ENCODE data around the gene VASH2. TPM values are rescaled to one million over a fixed set of nuclear protein-coding genes. Genes with fewer than 3 reads are reported as not detected.
A peak's percentile ranks its signal among the peaks of the same experiment; 100 is the strongest.

The VASH2 gene
- total RNA-seq, 1 experiment from 2014 or later = 303 TPM

DNA sequence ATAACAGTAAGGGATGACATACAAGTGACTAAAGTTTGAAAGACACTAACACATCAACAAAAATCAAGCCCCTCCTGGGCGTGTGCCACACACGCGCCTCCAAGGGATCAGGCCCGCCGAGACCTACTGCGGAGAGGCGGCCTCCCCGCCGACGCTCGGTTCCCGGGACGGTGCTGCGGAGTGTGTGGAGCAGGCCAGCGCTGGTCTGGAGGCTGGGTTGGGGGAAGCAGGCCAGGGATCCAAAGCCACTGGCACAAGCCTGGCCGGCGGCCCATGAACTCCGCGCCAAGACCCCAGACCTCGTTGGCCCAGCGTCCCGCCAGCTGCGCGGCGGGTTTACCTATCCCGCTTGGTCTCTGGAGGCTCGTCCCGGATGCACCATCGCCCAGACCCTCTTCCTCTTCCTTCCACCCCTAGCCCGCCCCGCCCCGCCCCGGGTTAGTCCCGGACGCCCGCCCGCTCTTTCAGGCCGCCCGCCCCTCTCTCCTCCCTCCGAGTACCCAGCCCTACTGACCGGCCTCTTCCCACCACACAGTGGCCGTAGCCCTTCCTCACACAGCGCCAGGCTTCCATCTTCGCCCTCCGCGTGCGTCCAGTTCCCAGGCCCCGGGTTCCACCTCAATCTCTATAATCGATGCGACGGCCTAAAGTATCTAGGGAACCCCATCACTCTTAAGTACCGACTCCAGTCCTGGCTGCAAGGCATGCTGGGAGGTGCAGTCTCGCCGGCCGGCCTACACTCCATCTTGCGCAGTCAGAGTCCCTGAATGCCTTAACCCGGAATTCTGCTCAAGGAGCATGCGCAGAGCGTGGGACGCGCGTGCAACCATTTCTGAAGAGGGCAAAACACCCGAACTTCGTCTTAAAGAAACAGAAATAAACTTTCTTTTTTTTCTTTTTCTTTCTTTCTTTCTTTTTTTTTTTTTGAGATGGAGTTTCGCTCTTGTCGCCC lies 65.0 kb downstream of the VASH2 start, which contains the start of gene ANGEL2 (continued):
- TF ChIP-seq ZNF121 (CRISPR knock-in tag; IDR thresholded peaks at IDR 0.05) (no peak), ARID4B (CRISPR knock-in tag; IDR thresholded peaks at IDR 0.05; ENCODE audit: borderline replicate concordance) (0 out of 2 replicates have a peak, but pooled peaks have one; percentile 41), CREB1 (CRISPR knock-in tag; IDR thresholded peaks at IDR 0.05) (0 out of 2 replicates have a peak, but pooled peaks have one; percentile 47), NR2C2 (CRISPR knock-in tag; IDR thresholded peaks at IDR 0.05) (peak; percentile 26; the same call in 1 of the 2 replicates), ZNF138 (CRISPR knock-in tag; conservative IDR thresholded peaks at IDR 0.05) (no peak), CREM (CRISPR knock-in tag; IDR thresholded peaks at IDR 0.05) (no peak), NFATC4 (CRISPR knock-in tag; IDR thresholded peaks at IDR 0.05) (no peak), PRRX2 (CRISPR knock-in tag; IDR thresholded peaks at IDR 0.05) (no peak), FOXP1 (CRISPR knock-in tag; IDR thresholded peaks at IDR 0.05; ENCODE audit: borderline replicate concordance) (peak; percentile 63; the same call in 1 of the 2 replicates), STAT6 (CRISPR knock-in tag; conservative IDR thresholded peaks at IDR 0.05; ENCODE audit: low read depth) (no peak), TP53 (CRISPR knock-in tag; IDR thresholded peaks at IDR 0.05) (no peak; the same call in 1 of the 2 replicates), MYBL2 (CRISPR knock-in tag; IDR thresholded peaks at IDR 0.05) (peak; percentile 65; the same call in 1 of the 2 replicates), ZNF416 (CRISPR knock-in tag; IDR thresholded peaks at IDR 0.05) (no peak), EMX1 (CRISPR knock-in tag; IDR thresholded peaks at IDR 0.05) (no peak), ZNF396 (CRISPR knock-in tag; IDR thresholded peaks at IDR 0.05; ENCODE audit: borderline replicate concordance) (no peak), ZNF232 (CRISPR knock-in tag; IDR thresholded peaks at IDR 0.05) (peak; percentile 32; the same call in 1 of the 2 replicates), FOXK1 (CRISPR knock-in tag; IDR thresholded peaks at IDR 0.05) (peak; percentile 54; the same call in 1 of the 2 replicates), NR1H2 (CRISPR knock-in tag; IDR thresholded peaks at IDR 0.05) (no peak), ZMAT4 (CRISPR knock-in tag; IDR thresholded peaks at IDR 0.05) (no peak), NFE2L1 (CRISPR knock-in tag; IDR thresholded peaks at IDR 0.05) (no peak)
- TF ChIP-seq, protein P1, sequence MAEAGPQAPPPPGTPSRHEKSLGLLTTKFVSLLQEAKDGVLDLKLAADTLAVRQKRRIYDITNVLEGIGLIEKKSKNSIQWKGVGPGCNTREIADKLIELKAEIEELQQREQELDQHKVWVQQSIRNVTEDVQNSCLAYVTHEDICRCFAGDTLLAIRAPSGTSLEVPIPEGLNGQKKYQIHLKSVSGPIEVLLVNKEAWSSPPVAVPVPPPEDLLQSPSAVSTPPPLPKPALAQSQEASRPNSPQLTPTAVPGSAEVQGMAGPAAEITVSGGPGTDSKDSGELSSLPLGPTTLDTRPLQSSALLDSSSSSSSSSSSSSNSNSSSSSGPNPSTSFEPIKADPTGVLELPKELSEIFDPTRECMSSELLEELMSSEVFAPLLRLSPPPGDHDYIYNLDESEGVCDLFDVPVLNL (CRISPR knock-in tag; IDR thresholded peaks at IDR 0.05; ENCODE audit: borderline replicate concordance, low read depth) = no peak
- TF ChIP-seq, protein P2, sequence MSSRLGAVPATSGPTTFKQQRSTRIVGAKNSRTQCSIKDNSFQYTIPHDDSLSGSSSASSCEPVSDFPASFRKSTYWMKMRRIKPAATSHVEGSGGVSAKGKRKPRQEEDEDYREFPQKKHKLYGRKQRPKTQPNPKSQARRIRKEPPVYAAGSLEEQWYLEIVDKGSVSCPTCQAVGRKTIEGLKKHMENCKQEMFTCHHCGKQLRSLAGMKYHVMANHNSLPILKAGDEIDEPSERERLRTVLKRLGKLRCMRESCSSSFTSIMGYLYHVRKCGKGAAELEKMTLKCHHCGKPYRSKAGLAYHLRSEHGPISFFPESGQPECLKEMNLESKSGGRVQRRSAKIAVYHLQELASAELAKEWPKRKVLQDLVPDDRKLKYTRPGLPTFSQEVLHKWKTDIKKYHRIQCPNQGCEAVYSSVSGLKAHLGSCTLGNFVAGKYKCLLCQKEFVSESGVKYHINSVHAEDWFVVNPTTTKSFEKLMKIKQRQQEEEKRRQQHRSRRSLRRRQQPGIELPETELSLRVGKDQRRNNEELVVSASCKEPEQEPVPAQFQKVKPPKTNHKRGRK (CRISPR knock-in tag; IDR thresholded peaks at IDR 0.05; ENCODE audit: borderline replicate concordance) = no peak
- TF ChIP-seq, protein P3, sequence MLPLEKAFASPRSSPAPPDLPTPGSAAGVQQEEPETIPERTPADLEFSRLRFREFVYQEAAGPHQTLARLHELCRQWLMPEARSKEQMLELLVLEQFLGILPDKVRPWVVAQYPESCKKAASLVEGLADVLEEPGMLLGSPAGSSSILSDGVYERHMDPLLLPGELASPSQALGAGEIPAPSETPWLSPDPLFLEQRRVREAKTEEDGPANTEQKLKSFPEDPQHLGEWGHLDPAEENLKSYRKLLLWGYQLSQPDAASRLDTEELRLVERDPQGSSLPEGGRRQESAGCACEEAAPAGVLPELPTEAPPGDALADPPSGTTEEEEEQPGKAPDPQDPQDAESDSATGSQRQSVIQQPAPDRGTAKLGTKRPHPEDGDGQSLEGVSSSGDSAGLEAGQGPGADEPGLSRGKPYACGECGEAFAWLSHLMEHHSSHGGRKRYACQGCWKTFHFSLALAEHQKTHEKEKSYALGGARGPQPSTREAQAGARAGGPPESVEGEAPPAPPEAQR (CRISPR knock-in tag; IDR thresholded peaks at IDR 0.05) = no peak
- TF ChIP-seq, protein P4, sequence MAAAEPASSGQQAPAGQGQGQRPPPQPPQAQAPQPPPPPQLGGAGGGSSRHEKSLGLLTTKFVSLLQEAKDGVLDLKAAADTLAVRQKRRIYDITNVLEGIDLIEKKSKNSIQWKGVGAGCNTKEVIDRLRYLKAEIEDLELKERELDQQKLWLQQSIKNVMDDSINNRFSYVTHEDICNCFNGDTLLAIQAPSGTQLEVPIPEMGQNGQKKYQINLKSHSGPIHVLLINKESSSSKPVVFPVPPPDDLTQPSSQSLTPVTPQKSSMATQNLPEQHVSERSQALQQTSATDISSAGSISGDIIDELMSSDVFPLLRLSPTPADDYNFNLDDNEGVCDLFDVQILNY (CRISPR knock-in tag; IDR thresholded peaks at IDR 0.05) = peak; percentile 42

All from WTC11 (cell line).